CD14-positive monocyte (primary cell): ENCODE measurements around the gene GPC2. TPM values are rescaled to one million over a fixed set of nuclear protein-coding genes. Genes with fewer than 3 reads are reported as not detected.

Source experiments
- DNase-seq, 3 donors: peaks; one replicate each; pipeline ENCODE4 v3.0.0-alpha.2; 2011 to 2022
- H2AFZ ChIP-seq: 2 replicates; pipeline ENCODE4 v1.6.0; 2012; ENCODE audit warnings: mild to moderate bottlenecking, low read depth, low read length, inconsistent platforms; ENCODE audit not compliant: insufficient read depth, poor library complexity, severe bottlenecking
- H3K27ac ChIP-seq, 2 donors: 1 replicate in 1 of 2; 2 replicates in 1 of 2; pipeline ENCODE4 v1.5.1; 2012 to 2013; ENCODE audit warnings: low read length in 2 of 2, control low read depth in 1 of 2, inconsistent platforms in 1 of 2, low read depth in 1 of 2, mild to moderate bottlenecking in 1 of 2
- H3K27me3 ChIP-seq, 2 donors: one replicate each; pipeline versions ENCODE4 v1.6.0 to v1.6.1; 2011 to 2013; ENCODE audit warnings: low read length in 2 of 2; ENCODE audit not compliant: control insufficient read depth in 2 of 2, insufficient read depth in 2 of 2
- H3K36me3 ChIP-seq, 2 donors: replicated peaks in 1 of 2; 1 replicate in 1 of 2; 2 replicates in 1 of 2; pipeline versions ENCODE4 v1.5.1 to v1.6.1; 2012 to 2013; ENCODE audit warnings: low read length in 2 of 2, control low read depth in 1 of 2, inconsistent platforms in 1 of 2, mild to moderate bottlenecking in 1 of 2; ENCODE audit not compliant: insufficient read depth in 2 of 2, control insufficient read depth in 1 of 2
- H3K4me1 ChIP-seq, 2 donors: 1 replicate in 1 of 2; 2 replicates in 1 of 2; pipeline versions ENCODE4 v1.5.1 to v1.6.1; 2012 to 2013; ENCODE audit warnings: low read length in 2 of 2, control low read depth in 1 of 2, inconsistent platforms in 1 of 2, mild to moderate bottlenecking in 1 of 2, moderate library complexity in 1 of 2; ENCODE audit not compliant: insufficient read depth in 2 of 2, control insufficient read depth in 1 of 2
- H3K4me2 ChIP-seq: replicated peaks from 2 replicates; pipeline ENCODE3; 2012; ENCODE audit warnings: low read length, moderate library complexity, mild to moderate bottlenecking; ENCODE audit not compliant: poor library complexity, severe bottlenecking; ENCODE audit errors: extremely low read depth
- H3K4me3 ChIP-seq, 3 experiments: fragments of 200-600 bp in 1 of 3; sonication (generic) in 1 of 3; replicated peaks in 1 of 3; 1 replicate in 2 of 3; 2 replicates in 1 of 3; pipeline ENCODE4 v1.5.1; 2011 to 2013; ENCODE audit warnings: low read length in 3 of 3, mild to moderate bottlenecking in 3 of 3, control low read depth in 2 of 3, low read depth in 2 of 3, inconsistent platforms in 1 of 3, moderate library complexity in 1 of 3
- H3K79me2 ChIP-seq: 2 replicates; pipeline ENCODE4 v1.6.0; 2012; ENCODE audit warnings: mild to moderate bottlenecking, control low read depth, inconsistent platforms, low read length, moderate library complexity; ENCODE audit not compliant: insufficient read depth
- H3K9ac ChIP-seq: 2 replicates; pipeline ENCODE4 v1.6.0; 2017; ENCODE audit warnings: low read length, mild to moderate bottlenecking; ENCODE audit not compliant: insufficient read depth, poor library complexity, severe bottlenecking
- H3K9me3 ChIP-seq, 2 donors: replicated peaks in 1 of 2; 1 replicate in 1 of 2; 2 replicates in 1 of 2; pipeline versions ENCODE4 v1.5.1 to v1.6.1; 2012 to 2013; ENCODE audit warnings: low read length in 2 of 2, control low read depth in 1 of 2; ENCODE audit not compliant: control insufficient read depth in 1 of 2, insufficient read depth in 1 of 2
- H4K20me1 ChIP-seq: 2 replicates; pipeline ENCODE4 v1.6.0; 2012; ENCODE audit warnings: mild to moderate bottlenecking, low read length, control low read depth, moderate library complexity; ENCODE audit not compliant: insufficient read depth
- H3K27ac Mint-ChIP-seq, 7 donors: one replicate each; pipeline ENCODE4 v1.8.0; 2020; ENCODE audit warnings: mild to moderate bottlenecking in 7 of 7, mixed read lengths in 7 of 7, moderate library complexity in 6 of 7, inconsistent platforms in 2 of 7
- H3K27me3 Mint-ChIP-seq, 3 donors: one replicate each; pipeline ENCODE4 v1.8.0; 2021 to 2022; ENCODE audit warnings: low read depth in 3 of 3, mild to moderate bottlenecking in 3 of 3, mixed read lengths in 3 of 3, moderate library complexity in 3 of 3, inconsistent platforms in 1 of 3
- H3K36me3 Mint-ChIP-seq, 2 donors: one replicate each; pipeline ENCODE4 v1.8.0; 2020; ENCODE audit warnings: mixed read lengths in 2 of 2, inconsistent platforms in 1 of 2, mild to moderate bottlenecking in 1 of 2
- H3K4me1 Mint-ChIP-seq: one replicate; pipeline ENCODE4 v1.8.0; 2020; ENCODE audit warnings: mild to moderate bottlenecking, mixed read lengths
- H3K4me3 Mint-ChIP-seq, 2 donors: one replicate each; pipeline ENCODE4 v1.8.0; 2020; ENCODE audit warnings: mild to moderate bottlenecking in 2 of 2, mixed read lengths in 2 of 2, moderate library complexity in 1 of 2
- H3K9me3 Mint-ChIP-seq, 7 donors: one replicate each; pipeline ENCODE4 v1.8.0; 2020 to 2022; ENCODE audit warnings: mixed read lengths in 7 of 7, mild to moderate bottlenecking in 6 of 7, moderate library complexity in 6 of 7, inconsistent platforms in 2 of 7
- CTCF ChIP-seq: fragments of 200-600 bp; IDR thresholded peaks from one replicate; pipeline ENCODE4 v1.8.0; 2022; ENCODE audit warnings: antibody characterized with exemption, mild to moderate bottlenecking
- WGBS: methylation state at CpG from one replicate; pipeline ENCODE4 v1.1.5; 2013; ENCODE audit warnings: missing lambda C conversion rate; ENCODE audit not compliant: insufficient coverage; 5-methylcytosine and 5-hydroxymethylcytosine counted together
- intact Hi-C, 2 donors: fragments of 100-400 bp; cut with micrococcal nuclease; formaldehyde crosslinking; loops; one replicate each; pipeline versions ENCODE4 v1.15.0 to v1.15.1; 2023
- polyA plus RNA-seq, 3 donors: library from polyadenylated mRNA; depleted of rRNA in 1 of 3; unstranded in 2 of 3; stranded (reverse) in 1 of 3; fragments of 300-500 nt in 2 of 3; fragments of >200 nt in 1 of 3; fragmentation: Illumina TruSeq in 2 of 3; gene quantifications; 1 replicate in 2 of 3; 2 replicates in 1 of 3; pipeline ENCODE4 v1.2.3, GENCODE V29; 2012 to 2021

GPC2 gene
- polyA plus RNA-seq, 3 donors = 0.91 TPM; not detected in 2

GRCh38 chr7:100122067-100122466 lies 55.1 kb downstream of the GPC2 start:
- Histone ChIP-seq H3K9me3 (no peaks in the 10 kb centered on the region), H3K4me1 (peaks cover 55 to 63% of the 10 kb centered on the region in 2 donors), H3K27ac (no peak overlapping the region), H3K79me2 (peaks cover 28% of the 10 kb centered on the region), H2AFZ (no peak overlapping the region), H3K4me3 (no peak overlapping the region), H3K36me3 (no peaks in the 10 kb centered on the region), H3K9ac (no peak overlapping the region), H3K27me3 (no peaks in the 10 kb centered on the region), H3K4me2 (no peak overlapping the region), H4K20me1 (peaks cover 3% of the 10 kb centered on the region)
- H3K27ac Mint-ChIP-seq = peak overlapping the region in 2 of 7 donors; percentile 46 to 77
- H3K4me1 Mint-ChIP-seq = peaks cover 59% of the 10 kb centered on the region
- peaks cover 2 to 3% of the 10 kb centered on the region in 2 donors for H3K36me3 Mint-ChIP-seq
- no peak for DNase-seq
- intact Hi-C loops = loop anchor here in 1 of 2 donors (10.0 kb wide), 1 partner anchor 553 kb away; the partner anchor contains the start of gene GNB2
- peaks cover 0 to 1% (median 0%) of the 10 kb centered on the region in 7 donors for H3K9me3 Mint-ChIP-seq
- TF ChIP-seq CTCF = no peak
- no peaks in the 10 kb centered on the region for H3K27me3 Mint-ChIP-seq
- H3K4me3 Mint-ChIP-seq = no peak overlapping the region
- WGBS = no CpG with 5 or more reads among the region's 13 CpGs

GRCh38 chr7:100120733-100121036 lies 56.5 kb downstream of the GPC2 start:
- Mint-ChIP-seq H3K27ac (peak overlapping the region in 6 of 7 donors; percentile 22 to 99 (median 88)), H3K27me3 (no peaks in the 10 kb centered on the region), H3K36me3 (peaks cover 2 to 5% of the 10 kb centered on the region in 2 donors), H3K4me1 (peaks cover 50% of the 10 kb centered on the region), H3K4me3 (peak overlapping the region in 1 of 2 donors; percentile 13), H3K9me3 (no peaks in the 10 kb centered on the region)
- H3K4me1 ChIP-seq = peaks cover 46 to 51% of the 10 kb centered on the region in 2 donors
- H3K9ac ChIP-seq = no peak overlapping the region
- no peaks in the 10 kb centered on the region for H3K27me3 ChIP-seq
- H3K4me3 ChIP-seq = peak overlapping the region in 1 of 3 experiments; percentile 89
- intact Hi-C loops = loop anchor here in 1 of 2 donors (10.0 kb wide), 1 partner anchor 554 kb away; the partner anchor contains the start of gene GNB2
- peak overlapping the region in 1 of 2 donors; percentile 91 for H3K27ac ChIP-seq
- no peaks in the 10 kb centered on the region for H3K9me3 ChIP-seq
- DNase-seq = no peak
- H2AFZ ChIP-seq = no peak overlapping the region
- no peaks in the 10 kb centered on the region for H3K36me3 ChIP-seq
- TF ChIP-seq CTCF = no peak
- H3K4me2 ChIP-seq = no peak overlapping the region
- peaks cover 3% of the 10 kb centered on the region for H4K20me1 ChIP-seq
- peaks cover 19% of the 10 kb centered on the region for H3K79me2 ChIP-seq
- 57% methylated on average over 1 of the region's 1 CpG for WGBS
